ENCODE data around the gene MAPT. TPM values are rescaled to one million over a fixed set of nuclear protein-coding genes. Genes with fewer than 3 reads are reported as not detected.

Gene MAPT
- total and polyA plus RNA-seq, 2 experiments from 2014 or later = 0.37 to 0.71 TPM

GRCh38 chr17:45989759-45990158 is 95.4 kb downstream of the MAPT start:
- no peak for DNase-seq (ENCODE audit: low spot score)
- H3K4me1 ChIP-seq (ENCODE audit: insufficient read depth) = no peaks in the 10 kb centered on the region
- H3K27ac ChIP-seq = no peak overlapping the region
- TF ChIP-seq EZH2 (IDR thresholded peaks at IDR 0.05; ENCODE audit: borderline replicate concordance) (no peak), EZH2phosphoT487 (IDR thresholded peaks at IDR 0.05; ENCODE audit: low read depth, severe bottlenecking, unreplicated experiment) (no peak), CTCF (IDR thresholded peaks at IDR 0.05; ENCODE audit: poor library complexity) (no peak)
- H3K4me2 ChIP-seq = no peak overlapping the region
- no peaks in the 10 kb centered on the region for H3K27me3 ChIP-seq
- H3K79me2 ChIP-seq = no peaks in the 10 kb centered on the region
- 89% methylated on average over 3 of the region's 3 CpGs for WGBS (ENCODE audit: low lambda C conversion rate, missing lambda C conversion rate)
- H4K20me1 ChIP-seq (ENCODE audit: insufficient read depth, poor library complexity, severe bottlenecking) = no peaks in the 10 kb centered on the region
- H3K9me2 ChIP-seq (replicated peaks; ENCODE audit: insufficient read depth) = no peaks in the 10 kb centered on the region
- H3K9me3 ChIP-seq (ENCODE audit: low read depth) = no peaks in the 10 kb centered on the region
- H2AFZ ChIP-seq = no peak overlapping the region
- H3K4me3 ChIP-seq = no peak overlapping the region
- no peaks in the 10 kb centered on the region for H3K36me3 ChIP-seq (replicated peaks; ENCODE audit: insufficient read depth, low read depth)

- Histone ChIP-seq H3K27me3 (no peaks in the 10 kb centered on the region), H3K79me2 (no peaks in the 10 kb centered on the region), H4K20me1 (ENCODE audit: insufficient read depth, poor library complexity, severe bottlenecking) (no peaks in the 10 kb centered on the region), H3K4me3 (no peak overlapping the region), H3K9me2 (replicated peaks; ENCODE audit: insufficient read depth) (no peaks in the 10 kb centered on the region), H3K27ac (no peak overlapping the region), H3K4me2 (no peak overlapping the region), H3K36me3 (replicated peaks; ENCODE audit: insufficient read depth, low read depth) (no peaks in the 10 kb centered on the region), H3K9me3 (ENCODE audit: low read depth) (no peaks in the 10 kb centered on the region), H3K4me1 (ENCODE audit: insufficient read depth) (no peaks in the 10 kb centered on the region), H2AFZ (no peak overlapping the region)
- DNase-seq (ENCODE audit: low spot score) = no peak
- 76% methylated on average over 6 of the region's 6 CpGs for WGBS (ENCODE audit: low lambda C conversion rate, missing lambda C conversion rate)
- no peak for TF ChIP-seq EZH2phosphoT487 (IDR thresholded peaks at IDR 0.05; ENCODE audit: low read depth, severe bottlenecking, unreplicated experiment)
- no peak for TF ChIP-seq EZH2 (IDR thresholded peaks at IDR 0.05; ENCODE audit: borderline replicate concordance)
- TF ChIP-seq CTCF (IDR thresholded peaks at IDR 0.05; ENCODE audit: poor library complexity) = no peak
Observed at GRCh38 chr17:45990886-45991285, 96.5 kb downstream of the MAPT start.

GRCh38 chr17:45991341-45991740 is 97.0 kb downstream of the MAPT start:
- H3K36me3 ChIP-seq (replicated peaks; ENCODE audit: insufficient read depth, low read depth) = no peaks in the 10 kb centered on the region
- no peaks in the 10 kb centered on the region for H3K9me3 ChIP-seq (ENCODE audit: low read depth)
- no peak overlapping the region for H3K4me3 ChIP-seq
- H2AFZ ChIP-seq = no peak overlapping the region
- no peak overlapping the region for H3K4me2 ChIP-seq
- no peaks in the 10 kb centered on the region for H3K79me2 ChIP-seq
- 87% methylated on average over 10 of the region's 10 CpGs for WGBS (ENCODE audit: low lambda C conversion rate, missing lambda C conversion rate)
- H3K27me3 ChIP-seq = no peaks in the 10 kb centered on the region
- H3K9me2 ChIP-seq (replicated peaks; ENCODE audit: insufficient read depth) = no peaks in the 10 kb centered on the region
- no peak for TF ChIP-seq EZH2phosphoT487 (IDR thresholded peaks at IDR 0.05; ENCODE audit: low read depth, severe bottlenecking, unreplicated experiment)
- no peaks in the 10 kb centered on the region for H3K4me1 ChIP-seq (ENCODE audit: insufficient read depth)
- no peaks in the 10 kb centered on the region for H4K20me1 ChIP-seq (ENCODE audit: insufficient read depth, poor library complexity, severe bottlenecking)
- no peak for DNase-seq (ENCODE audit: low spot score)
- H3K27ac ChIP-seq = no peak overlapping the region

GRCh38 chr17:45992175-45992574 is 97.8 kb downstream of the MAPT start:
- no peak for DNase-seq (ENCODE audit: low spot score)

More at GRCh38 chr17:45992175-45992574, 97.8 kb downstream of the MAPT start:
- Histone ChIP-seq H4K20me1 (ENCODE audit: insufficient read depth, poor library complexity, severe bottlenecking) (no peaks in the 10 kb centered on the region), H3K4me3 (no peak overlapping the region), H3K4me1 (ENCODE audit: insufficient read depth) (no peaks in the 10 kb centered on the region), H3K79me2 (no peaks in the 10 kb centered on the region), H3K4me2 (no peak overlapping the region), H3K9me3 (ENCODE audit: low read depth) (no peaks in the 10 kb centered on the region), H3K9me2 (replicated peaks; ENCODE audit: insufficient read depth) (no peaks in the 10 kb centered on the region), H3K27me3 (no peaks in the 10 kb centered on the region), H3K27ac (no peak overlapping the region), H2AFZ (no peak overlapping the region), H3K36me3 (replicated peaks; ENCODE audit: insufficient read depth, low read depth) (no peaks in the 10 kb centered on the region)
- WGBS (ENCODE audit: low lambda C conversion rate, missing lambda C conversion rate) = 64% methylated on average over 6 of the region's 6 CpGs
- TF ChIP-seq CTCF (IDR thresholded peaks at IDR 0.05; ENCODE audit: poor library complexity) (no peak), EZH2 (IDR thresholded peaks at IDR 0.05; ENCODE audit: borderline replicate concordance) (no peak), EZH2phosphoT487 (IDR thresholded peaks at IDR 0.05; ENCODE audit: low read depth, severe bottlenecking, unreplicated experiment) (no peak)
